HepG2 (cell line): ENCODE data around the gene ANXA2. TPM values are rescaled to one million over a fixed set of nuclear protein-coding genes. Genes with fewer than 3 reads are reported as not detected.

ENCODE experiments used
- DZIP1 ChIP-seq: sonication (generic); formaldehyde crosslinking; IDR thresholded peaks from 2 replicates; pipeline ENCODE4 v1.5.0; 2020; ENCODE audit warnings: mild to moderate bottlenecking, missing genetic modification reagents
- HIVEP1 ChIP-seq: sonication (generic); formaldehyde crosslinking; IDR thresholded peaks from 2 replicates; pipeline ENCODE4 v1.4.0; 2020; ENCODE audit warnings: mild to moderate bottlenecking, missing genetic modification reagents
- HOXA5 ChIP-seq: sonication (generic); formaldehyde crosslinking; IDR thresholded peaks from 2 replicates; pipeline ENCODE4 v1.4.0; 2020; ENCODE audit warnings: missing genetic modification reagents
- PHF21A ChIP-seq: sonication (generic); formaldehyde crosslinking; IDR thresholded peaks from 2 replicates; pipeline ENCODE4 v1.5.0; 2020; ENCODE audit warnings: mild to moderate bottlenecking, missing genetic modification reagents
- POLR2A ChIP-seq, 2 experiments: IDR thresholded peaks; 2 replicates each; pipeline ENCODE4 v1.6.1; 2011; ENCODE audit warnings: low read depth in 2 of 2, low read length in 2 of 2, mild to moderate bottlenecking in 1 of 2, moderate library complexity in 1 of 2; ENCODE audit not compliant: insufficient read depth in 1 of 2
- SETDB1 ChIP-seq: sonication (generic); formaldehyde crosslinking; IDR thresholded peaks from 2 replicates; pipeline ENCODE4 v1.5.1; 2020; ENCODE audit warnings: missing genetic modification reagents, mild to moderate bottlenecking, borderline replicate concordance
- TFDP1 ChIP-seq: IDR thresholded peaks from 2 replicates; pipeline ENCODE4 v1.6.1; 2016; ENCODE audit warnings: missing compliant biosample characterization, missing genetic modification reagents, borderline replicate concordance
- TMF1 ChIP-seq: sonication (generic); formaldehyde crosslinking; IDR thresholded peaks from 2 replicates; pipeline ENCODE4 v1.8.1; 2022; ENCODE audit warnings: low read depth, missing genetic modification reagents
- ZBTB37 ChIP-seq: sonication (generic); formaldehyde crosslinking; IDR thresholded peaks from 2 replicates; pipeline ENCODE4 v1.4.0; 2020; ENCODE audit warnings: mild to moderate bottlenecking, missing genetic modification reagents
- ZBTB38 ChIP-seq: sonication (generic); formaldehyde crosslinking; IDR thresholded peaks from 2 replicates; pipeline ENCODE4 v1.5.1; 2020; ENCODE audit warnings: mild to moderate bottlenecking, missing genetic modification reagents
- ZNF281 ChIP-seq: sonication (generic); formaldehyde crosslinking; IDR thresholded peaks from 2 replicates; pipeline ENCODE4 v1.4.0; 2020; ENCODE audit warnings: missing genetic modification reagents, borderline replicate concordance
- ZNF563 ChIP-seq: sonication (generic); formaldehyde crosslinking; IDR thresholded peaks from 2 replicates; pipeline ENCODE4 v1.8.0; 2022; ENCODE audit warnings: mild to moderate bottlenecking, moderate library complexity, missing genetic modification reagents
- ZNF577 ChIP-seq: sonication (generic); formaldehyde crosslinking; IDR thresholded peaks from 2 replicates; pipeline ENCODE4 v1.4.0; 2020; ENCODE audit warnings: mild to moderate bottlenecking, low read depth, missing genetic modification reagents, borderline replicate concordance
- ZNF878 ChIP-seq: sonication (generic); formaldehyde crosslinking; IDR thresholded peaks from 2 replicates; pipeline ENCODE4 v1.8.1; 2023; ENCODE audit warnings: mild to moderate bottlenecking, missing genetic modification reagents, moderate library complexity
- ZSCAN22 ChIP-seq: sonication (generic); formaldehyde crosslinking; IDR thresholded peaks from 2 replicates; pipeline ENCODE4 v1.4.0; 2020; ENCODE audit warnings: mild to moderate bottlenecking, missing genetic modification reagents
- ZSCAN30 ChIP-seq: sonication (generic); formaldehyde crosslinking; IDR thresholded peaks from 2 replicates; pipeline ENCODE4 v1.5.0; 2020; ENCODE audit warnings: mild to moderate bottlenecking, missing genetic modification reagents
- polyA plus RNA-seq, 8 experiments: library from polyadenylated mRNA; depleted of rRNA in 3 of 8; stranded (reverse) in 7 of 8; unstranded in 1 of 8; fragments of >200 nt; fragmentation: Illumina TruSeq in 4 of 8; extraction: Trizol in 4 of 8; gene quantifications; 2 replicates each; pipeline versions ENCODE4 v1.2.1 to v1.2.3, GENCODE V29; 2011 to 2016; ENCODE audit warnings: low read depth in 4 of 8, missing spikeins in 1 of 8, mixed read lengths in 1 of 8; ENCODE audit not compliant: insufficient read depth in 1 of 8
- total RNA-seq, 5 experiments: library from RNA; depleted of rRNA; stranded (reverse); fragments of >200 nt; fragmentation: Illumina TruSeq; extraction: Trizol; gene quantifications; 2 replicates each; pipeline ENCODE4 v1.2.3, GENCODE V29; 2016; ENCODE audit warnings: low read depth in 1 of 5

The ANXA2 gene
- total and polyA plus RNA-seq, 2 of the 13 experiments (the other 11 are each of a cell fraction or from before 2014, with no cell fraction given) = 196 to 613 TPM

GRCh38 chr15:60392986-60393790 is 4.6 kb downstream of the ANXA2 start (continued):
- TF ChIP-seq ZNF281 (0 out of 2 replicates have a peak, but pooled peaks have one; percentile 30), ZNF577 (CRISPR knock-in tag) (no peak), ZBTB38 (CRISPR knock-in tag) (peak; percentile 84), POLR2A (IDR thresholded peaks at IDR 0.05; ENCODE audit: insufficient read depth in 1 of 2, low read depth in 2 of 2, low read length in 2 of 2) (peak; percentile 35 to 64; a peak in 2 of 4 replicates), ZSCAN22 (CRISPR knock-in tag) (no peak), DZIP1 (no peak), ZNF878 (peak; percentile 77), SETDB1 (CRISPR knock-in tag) (no peak), HIVEP1 (CRISPR knock-in tag) (no peak), ZSCAN30 (no peak), ZNF563 (CRISPR knock-in tag) (no peak), TFDP1 (CRISPR knock-in tag) (peak; percentile 59; the same call in 1 of the 2 replicates), HOXA5 (CRISPR knock-in tag) (0 out of 2 replicates have a peak, but pooled peaks have one; percentile 58), ZBTB37 (no peak; the same call in 1 of the 2 replicates), TMF1 (CRISPR knock-in tag) (no peak), PHF21A (peak; percentile 81; the same call in 1 of the 2 replicates)
